K562 (cell line): Measurements from ENCODE around the gene SRGN. TPM values are rescaled to one million over a fixed set of nuclear protein-coding genes. Genes with fewer than 3 reads are reported as not detected.

ENCODE experiments used
- CC2D1A ChIP-seq: fragments of 450-650 bp; IDR thresholded peaks from 2 replicates; pipeline ENCODE4 v1.6.1; 2017; ENCODE audit warnings: mild to moderate bottlenecking
- CTCF ChIP-seq, 3 experiments: IDR thresholded peaks in 2 of 3; conservative IDR thresholded peaks in 1 of 3; 2 replicates each; pipeline ENCODE4 v1.5.1; 2011 to 2012; ENCODE audit warnings: low read length in 3 of 3, mild to moderate bottlenecking in 3 of 3, control low read depth in 2 of 3, improper control_type of control experiment in 1 of 3, inconsistent platforms in 1 of 3, low read depth in 1 of 3, mixed read lengths in 1 of 3, moderate library complexity in 1 of 3; ENCODE audit not compliant: insufficient read depth in 2 of 3
- E2F3 ChIP-seq: fragments of 250-450 bp; sonication (Bioruptor Pico); IDR thresholded peaks from 2 replicates; pipeline ENCODE4 v1.4.0; 2020; ENCODE audit warnings: mild to moderate bottlenecking
- ELF2 ChIP-seq: fragments of 250-450 bp; sonication (Bioruptor Pico); IDR thresholded peaks from 2 replicates; pipeline ENCODE4 v1.5.0; 2021; ENCODE audit warnings: mild to moderate bottlenecking
- HNRNPLL ChIP-seq: fragments of 200-400 bp; formaldehyde crosslinking; IDR thresholded peaks from 2 replicates; pipeline ENCODE4 v1.6.1; 2017; ENCODE audit warnings: low read length, low read depth, mild to moderate bottlenecking; ENCODE audit not compliant: poor library complexity, severe bottlenecking
- KDM4B ChIP-seq, 2 experiments: fragments of 450-650 bp in 1 of 2; sonication (generic) in 1 of 2; IDR thresholded peaks; 2 replicates each; pipeline ENCODE4 v1.6.1; 2016 to 2017; ENCODE audit warnings: borderline replicate concordance in 2 of 2, antibody characterized with exemption in 1 of 2, low read depth in 1 of 2, mild to moderate bottlenecking in 1 of 2
- NRF1 ChIP-seq, 2 experiments: fragments of 450-650 bp; IDR thresholded peaks in 1 of 2; conservative IDR thresholded peaks in 1 of 2; 2 replicates each; pipeline ENCODE4 v1.6.1; 2014; ENCODE audit warnings: mild to moderate bottlenecking in 2 of 2
- PATZ1 ChIP-seq: fragments of 250-450 bp; sonication (Bioruptor Pico); IDR thresholded peaks from 2 replicates; pipeline ENCODE4 v1.5.0; 2020; ENCODE audit warnings: mild to moderate bottlenecking, borderline replicate concordance
- REST ChIP-seq, 2 experiments: fragments of 450-650 bp; formaldehyde crosslinking in 1 of 2; IDR thresholded peaks; 2 replicates each; pipeline versions ENCODE4 v1.4.0 to v1.6.1; 2014 to 2020; ENCODE audit warnings: mild to moderate bottlenecking in 2 of 2, borderline replicate concordance in 1 of 2, low read depth in 1 of 2
- RFX7 ChIP-seq: fragments of 250-450 bp; sonication (Bioruptor Pico); IDR thresholded peaks from 2 replicates; pipeline ENCODE4 v1.5.1; 2021; ENCODE audit warnings: mild to moderate bottlenecking
- RUNX1 ChIP-seq: sonication (generic); IDR thresholded peaks from 2 replicates; pipeline ENCODE4 v1.6.1; 2016; ENCODE audit warnings: antibody characterized with exemption, low read depth
- SMARCC2 ChIP-seq: fragments of 450-650 bp; IDR thresholded peaks from 2 replicates; pipeline ENCODE4 v1.6.1; 2017; ENCODE audit warnings: antibody characterized with exemption, moderate library complexity, mild to moderate bottlenecking, low read depth
- XRCC5 ChIP-seq: fragments of 200-400 bp; formaldehyde crosslinking; IDR thresholded peaks from 2 replicates; pipeline ENCODE4 v1.6.1; 2017; ENCODE audit warnings: low read depth, mild to moderate bottlenecking, low read length
- ZNF263 ChIP-seq: sonication (generic); formaldehyde crosslinking; IDR thresholded peaks from 2 replicates; pipeline ENCODE4 v1.8.0; 2022; ENCODE audit warnings: mild to moderate bottlenecking, missing genetic modification reagents, borderline replicate concordance
- ZNF644 ChIP-seq: fragments of 200-800 bp; sonication (Bioruptor generic); IDR thresholded peaks from 2 replicates; pipeline ENCODE4 v1.6.1; 2016; ENCODE audit warnings: low read depth, missing genetic modification characterization, missing compliant biosample characterization
- polyA plus RNA-seq, 8 experiments: library from polyadenylated mRNA; depleted of rRNA in 4 of 8; stranded (reverse) in 5 of 8; unstranded in 3 of 8; fragments of >200 nt; fragmentation: Nextera tagmentation in 2 of 8; fragmentation: Illumina TruSeq in 1 of 8; extraction: Ambion mirVana in 2 of 8; extraction: Trizol in 1 of 8; gene quantifications; 2 replicates each; pipeline versions ENCODE4 v1.2.1 to v1.2.3, GENCODE V29; 2011 to 2014; ENCODE audit warnings: inconsistent platforms in 1 of 8, missing spikeins in 1 of 8
- total RNA-seq, 7 experiments: library from RNA; depleted of rRNA in 6 of 7; stranded (reverse); fragments of >200 nt in 6 of 7; fragmentation: Illumina TruSeq in 2 of 7; extraction: Trizol in 2 of 7; gene quantifications; 2 replicates each; pipeline versions ENCODE4 v1.2.1 to v1.2.3, GENCODE V29; 2011 to 2021; ENCODE audit warnings: low replicate concordance in 1 of 7

SRGN gene
- total and polyA plus RNA-seq, 9 of the 15 experiments (the other 6 are each of a cell fraction or from before 2014, with no cell fraction given) = 136 to 304 (median 180) TPM

DNA sequence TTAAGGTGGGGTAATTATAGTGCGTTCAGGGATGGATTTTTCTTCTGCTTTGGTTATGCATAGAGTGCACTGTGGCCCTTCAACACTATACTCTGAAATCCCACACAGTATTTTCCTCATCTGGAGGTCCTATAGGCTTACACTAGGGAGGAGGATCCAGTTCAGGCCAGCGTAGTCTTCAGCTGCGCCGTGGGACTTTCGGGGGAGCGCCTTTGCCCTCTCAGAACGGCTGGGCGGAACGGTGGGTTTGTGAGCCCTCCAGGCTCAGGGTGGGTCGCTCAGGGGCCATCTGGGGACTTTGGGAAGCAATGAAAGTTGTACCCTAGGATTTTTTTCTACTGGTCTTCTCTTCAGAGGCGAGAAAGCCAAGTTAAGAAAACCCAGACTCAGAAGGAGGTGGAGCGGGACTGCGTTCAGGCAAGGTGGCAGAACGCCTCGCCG, 35.4 kb downstream of the SRGN start (continued):
- TF ChIP-seq REST (IDR thresholded peaks at IDR 0.05; ENCODE audit: borderline replicate concordance) (peak; percentile 93), REST (CRISPR knock-in tag; IDR thresholded peaks at IDR 0.05; ENCODE audit: low read depth) (peak; percentile 84), NRF1 (conservative IDR thresholded peaks at IDR 0.05 in 1 of 2, IDR thresholded peaks at IDR 0.05 in 1 of 2) (peak in 1 of 2 experiments; percentile 18; a peak in 2 of 4 replicates), KDM4B (IDR thresholded peaks at IDR 0.05; ENCODE audit: borderline replicate concordance in 2 of 2, low read depth in 1 of 2) (0 out of 4 replicates have a peak, but pooled peaks of 1 of the 2 experiments have one; percentile 1), XRCC5 (0 out of 2 replicates have a peak, but pooled peaks have one; percentile 16), SMARCC2 (0 out of 2 replicates have a peak, but pooled peaks have one; percentile 66), PATZ1 (CRISPR knock-in tag) (0 out of 2 replicates have a peak, but pooled peaks have one; percentile 59), ZNF263 (CRISPR knock-in tag) (peak; percentile 44; the same call in 1 of the 2 replicates), RUNX1 (no peak), CTCF (IDR thresholded peaks at IDR 0.05 in 2 of 3, conservative IDR thresholded peaks at IDR 0.05 in 1 of 3; ENCODE audit: insufficient read depth in 2 of 3, low read depth in 1 of 3, low read length in 3 of 3) (peak in 2 of 3 experiments; percentile 64 to 73; a peak in 4 of 6 replicates), ELF2 (CRISPR knock-in tag) (0 out of 2 replicates have a peak, but pooled peaks have one; percentile 25), CC2D1A (peak; percentile 58; the same call in 1 of the 2 replicates), RFX7 (0 out of 2 replicates have a peak, but pooled peaks have one; percentile 12), ZNF644 (tag) (0 out of 2 replicates have a peak, but pooled peaks have one; percentile 45), E2F3 (CRISPR knock-in tag) (0 out of 2 replicates have a peak, but pooled peaks have one; percentile 17), HNRNPLL (peak; percentile 39)
